ENCODE measurements around the gene VAPB.

DNA sequence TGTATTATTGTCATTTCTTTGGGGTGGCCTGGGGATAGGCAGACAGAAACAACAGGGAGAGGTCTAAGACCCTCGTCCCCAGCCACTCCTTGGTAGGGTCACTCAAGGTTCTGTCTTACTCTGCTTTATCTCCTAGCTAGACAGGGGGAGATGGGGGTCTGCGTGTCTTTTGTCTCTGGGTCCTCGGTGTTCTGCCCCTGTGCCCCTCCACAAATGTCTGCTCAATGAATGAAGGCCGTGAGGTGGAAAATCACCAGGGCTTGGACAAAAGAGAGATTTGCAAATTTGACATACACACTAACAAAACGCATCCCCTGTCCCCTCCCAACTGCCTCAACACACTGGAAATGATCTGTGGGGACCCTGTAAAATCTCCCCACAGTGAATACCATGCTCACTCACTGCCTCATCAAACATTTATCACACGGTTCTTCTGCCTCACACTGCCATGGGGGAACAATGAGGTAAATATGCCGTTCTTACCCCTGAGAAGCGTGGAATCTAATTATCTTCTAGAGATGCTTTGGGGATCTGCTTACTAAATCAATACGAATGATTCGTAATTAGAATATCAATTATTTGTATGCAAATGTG lies 13.2 kb upstream of the VAPB start:
- TF ChIP-seq, protein P1, sequence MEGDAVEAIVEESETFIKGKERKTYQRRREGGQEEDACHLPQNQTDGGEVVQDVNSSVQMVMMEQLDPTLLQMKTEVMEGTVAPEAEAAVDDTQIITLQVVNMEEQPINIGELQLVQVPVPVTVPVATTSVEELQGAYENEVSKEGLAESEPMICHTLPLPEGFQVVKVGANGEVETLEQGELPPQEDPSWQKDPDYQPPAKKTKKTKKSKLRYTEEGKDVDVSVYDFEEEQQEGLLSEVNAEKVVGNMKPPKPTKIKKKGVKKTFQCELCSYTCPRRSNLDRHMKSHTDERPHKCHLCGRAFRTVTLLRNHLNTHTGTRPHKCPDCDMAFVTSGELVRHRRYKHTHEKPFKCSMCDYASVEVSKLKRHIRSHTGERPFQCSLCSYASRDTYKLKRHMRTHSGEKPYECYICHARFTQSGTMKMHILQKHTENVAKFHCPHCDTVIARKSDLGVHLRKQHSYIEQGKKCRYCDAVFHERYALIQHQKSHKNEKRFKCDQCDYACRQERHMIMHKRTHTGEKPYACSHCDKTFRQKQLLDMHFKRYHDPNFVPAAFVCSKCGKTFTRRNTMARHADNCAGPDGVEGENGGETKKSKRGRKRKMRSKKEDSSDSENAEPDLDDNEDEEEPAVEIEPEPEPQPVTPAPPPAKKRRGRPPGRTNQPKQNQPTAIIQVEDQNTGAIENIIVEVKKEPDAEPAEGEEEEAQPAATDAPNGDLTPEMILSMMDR (IDR thresholded peaks at IDR 0.05): no peak
- TF ChIP-seq POLR2A (IDR thresholded peaks at IDR 0.05): no peak

All from lower leg skin (tissue), 3 donors.